H9 (cell line): ENCODE results near the gene FYN. TPM values are rescaled to one million over a fixed set of nuclear protein-coding genes. Genes with fewer than 3 reads are reported as not detected.

Experiments
- DNase-seq: peaks from one replicate; pipeline ENCODE4 v3.0.0-alpha.2; 2017
- H2AFZ ChIP-seq: one replicate; pipeline ENCODE4 v1.6.1; 2013; ENCODE audit warnings: mild to moderate bottlenecking, low read length, control low read depth, moderate library complexity
- H2AK5ac ChIP-seq: 2 replicates; pipeline ENCODE4 v1.6.1; 2013; ENCODE audit warnings: low read length, control low read depth, mixed read lengths; ENCODE audit not compliant: insufficient read length
- H2BK120ac ChIP-seq: one replicate; pipeline ENCODE4 v1.6.1; 2013; ENCODE audit warnings: low read depth, mild to moderate bottlenecking, low read length, control low read depth, inconsistent platforms; ENCODE audit not compliant: poor library complexity, severe bottlenecking
- H2BK12ac ChIP-seq: 2 replicates; pipeline ENCODE4 v1.6.1; 2013; ENCODE audit warnings: low read length, control low read depth, mixed read lengths, low read depth; ENCODE audit not compliant: insufficient read length
- H2BK15ac ChIP-seq: 2 replicates; pipeline ENCODE4 v1.6.1; 2013; ENCODE audit warnings: low read depth, low read length, control low read depth
- H2BK20ac ChIP-seq: one replicate; pipeline ENCODE4 v1.6.1; 2013; ENCODE audit warnings: low read depth, mild to moderate bottlenecking, low read length, control low read depth, inconsistent platforms; ENCODE audit not compliant: poor library complexity, severe bottlenecking
- H2BK5ac ChIP-seq: 2 replicates; pipeline ENCODE4 v1.6.1; 2013; ENCODE audit warnings: low read length, control low read depth, mixed read lengths; ENCODE audit not compliant: insufficient read length
- H3K14ac ChIP-seq: 2 replicates; pipeline ENCODE4 v1.6.1; 2013; ENCODE audit warnings: low read length, control low read depth; ENCODE audit not compliant: insufficient read depth
- H3K18ac ChIP-seq: 2 replicates; pipeline ENCODE4 v1.6.1; 2013; ENCODE audit warnings: low read depth, mild to moderate bottlenecking, mixed read lengths, low read length, control low read depth; ENCODE audit not compliant: insufficient read length
- H3K23ac ChIP-seq: 2 replicates; pipeline ENCODE4 v1.6.1; 2013; ENCODE audit warnings: low read length, control low read depth, mixed read lengths, low read depth; ENCODE audit not compliant: insufficient read length
- H3K23me2 ChIP-seq: 2 replicates; pipeline ENCODE4 v1.6.1; 2013; ENCODE audit warnings: low read depth, mild to moderate bottlenecking, mixed read lengths, low read length, control low read depth; ENCODE audit not compliant: insufficient read length, poor library complexity, severe bottlenecking
- H3K27ac ChIP-seq: 2 replicates; pipeline ENCODE4 v1.5.1; 2013; ENCODE audit warnings: low read length, control low read depth, mixed read lengths, low read depth; ENCODE audit not compliant: insufficient read length
- H3K27me3 ChIP-seq: 2 replicates; pipeline ENCODE4 v1.6.1; 2013; ENCODE audit warnings: low read length, control low read depth, inconsistent platforms; ENCODE audit not compliant: insufficient read depth
- H3K4ac ChIP-seq: 2 replicates; pipeline ENCODE4 v1.6.1; 2013; ENCODE audit warnings: low read depth, mild to moderate bottlenecking, control low read depth, inconsistent platforms, low read length, moderate library complexity
- H3K4me1 ChIP-seq: 2 replicates; pipeline ENCODE4 v1.6.1; 2013; ENCODE audit warnings: low read length, control low read depth, inconsistent platforms; ENCODE audit not compliant: insufficient read depth
- H3K4me2 ChIP-seq: 2 replicates; pipeline ENCODE4 v1.6.1; 2013; ENCODE audit warnings: low read length, control low read depth, mixed read lengths; ENCODE audit not compliant: insufficient read length, insufficient read depth
- H3K56ac ChIP-seq: 2 replicates; pipeline ENCODE4 v1.6.1; 2013; ENCODE audit warnings: low read depth, mild to moderate bottlenecking, mixed read lengths, low read length, control low read depth; ENCODE audit not compliant: insufficient read length
- H3K79me1 ChIP-seq: 2 replicates; pipeline ENCODE4 v1.6.1; 2013; ENCODE audit warnings: low read depth, mild to moderate bottlenecking, moderate library complexity, low read length, control low read depth, inconsistent platforms; ENCODE audit not compliant: insufficient read depth, poor library complexity, severe bottlenecking
- H3K79me2 ChIP-seq: 2 replicates; pipeline ENCODE4 v1.6.1; 2013; ENCODE audit warnings: low read length, control low read depth, inconsistent platforms; ENCODE audit not compliant: insufficient read depth
- H3K9ac ChIP-seq: 2 replicates; pipeline ENCODE4 v1.6.1; 2013; ENCODE audit warnings: low read length, control low read depth, mixed read lengths; ENCODE audit not compliant: insufficient read length; ENCODE audit errors: extremely low read depth
- H3K9me3 ChIP-seq: one replicate; pipeline ENCODE4 v1.6.1; 2013; ENCODE audit warnings: low read depth, low read length, inconsistent platforms; ENCODE audit not compliant: control insufficient read depth
- H3T11ph ChIP-seq: one replicate; pipeline ENCODE4 v1.6.1; 2013; ENCODE audit warnings: mild to moderate bottlenecking, low read length, control low read depth, inconsistent platforms
- H4K20me1 ChIP-seq: one replicate; pipeline ENCODE4 v1.6.1; 2013; ENCODE audit not compliant: control insufficient read depth, insufficient read length, insufficient read depth
- H4K5ac ChIP-seq: 2 replicates; pipeline ENCODE4 v1.6.1; 2013; ENCODE audit warnings: low read depth, mild to moderate bottlenecking, mixed read lengths, low read length, control low read depth; ENCODE audit not compliant: insufficient read length
- H4K8ac ChIP-seq: replicated peaks from 2 replicates; pipeline ENCODE4 v1.6.1; 2013; ENCODE audit warnings: low read length, control low read depth, mixed read lengths, low read depth; ENCODE audit not compliant: insufficient read length
- H4K91ac ChIP-seq: 2 replicates; pipeline ENCODE4 v1.6.1; 2013; ENCODE audit warnings: low read depth, mild to moderate bottlenecking, moderate library complexity, mixed read lengths, low read length, control low read depth; ENCODE audit not compliant: insufficient read length
- H3K27ac Mint-ChIP-seq, 3 experiments: 2 replicates in 2 of 3; 3 replicates in 1 of 3; pipeline ENCODE4 v1.8.0; 2020 to 2021; ENCODE audit warnings: mixed read lengths in 3 of 3, mild to moderate bottlenecking in 1 of 3, moderate library complexity in 1 of 3
- H3K27me3 Mint-ChIP-seq: 2 replicates; pipeline ENCODE4 v1.8.0; 2021; ENCODE audit warnings: low read depth, mild to moderate bottlenecking, moderate library complexity, mixed read lengths
- H3K36me3 Mint-ChIP-seq, 3 experiments: 2 replicates in 2 of 3; 3 replicates in 1 of 3; pipeline ENCODE4 v1.8.0; 2020 to 2021; ENCODE audit warnings: low read depth in 3 of 3, mixed read lengths in 3 of 3; ENCODE audit not compliant: insufficient read depth in 1 of 3
- H3K4me1 Mint-ChIP-seq, 2 experiments: 2 replicates each; pipeline ENCODE4 v1.8.0; 2020; ENCODE audit warnings: mixed read lengths in 2 of 2
- H3K4me3 Mint-ChIP-seq, 2 experiments: 2 replicates in 1 of 2; 3 replicates in 1 of 2; pipeline ENCODE4 v1.8.0; 2020 to 2021; ENCODE audit warnings: mild to moderate bottlenecking in 2 of 2, mixed read lengths in 2 of 2, moderate library complexity in 1 of 2
- H3K9me3 Mint-ChIP-seq, 2 experiments: 2 replicates in 1 of 2; 3 replicates in 1 of 2; pipeline ENCODE4 v1.8.0; 2020; ENCODE audit warnings: mild to moderate bottlenecking in 2 of 2, mixed read lengths in 2 of 2, moderate library complexity in 1 of 2
- CTCF ChIP-seq: fragments of 200-600 bp; sonication (generic); conservative IDR thresholded peaks from 3 replicates; pipeline ENCODE4 v1.8.0; 2021; ENCODE audit warnings: antibody characterized with exemption, mild to moderate bottlenecking
- WGBS: extraction: QIAGEN DNeasy Blood & Tissue Kit; methylation state at CpG from one replicate; pipeline ENCODE4 v1.1.7; 2013; ENCODE audit warnings: missing lambda C conversion rate, low lambda C conversion rate, mixed read lengths; ENCODE audit not compliant: insufficient read length; ENCODE audit errors: extremely low coverage; 5-methylcytosine and 5-hydroxymethylcytosine counted together
- total RNA-seq: library from RNA; stranded (reverse); gene quantifications from 2 replicates; pipeline ENCODE4 v1.2.1, GENCODE V29; 2021

FYN gene
- total RNA-seq, 1 experiment from 2014 or later, result 64.8 TPM

GRCh38 chr6:111713236-111713635 is 160.0 kb downstream of the FYN start:
- no peak overlapping the region for H2BK20ac ChIP-seq
- H3K27ac ChIP-seq, result no peak overlapping the region
- WGBS, result no CpG with 5 or more reads among the region's 2 CpGs
- no peaks in the 10 kb centered on the region for H3K27me3 ChIP-seq
- no peak overlapping the region for H3K14ac ChIP-seq
- no peak overlapping the region for H4K5ac ChIP-seq
- H3K4me1 ChIP-seq, result peaks cover 4% of the 10 kb centered on the region; the same call in 1 of the 2 replicates
- no peak for DNase-seq
- Mint-ChIP-seq H3K4me3 (no peak overlapping the region), H3K4me1 (peaks cover 20 to 27% of the 10 kb centered on the region in 2 experiments), H3K27me3 (no peaks in the 10 kb centered on the region), H3K9me3 (no peaks in the 10 kb centered on the region), H3K36me3 (peaks cover 3 to 24% (median 6%) of the 10 kb centered on the region in 3 experiments; a peak in 6 of 7 replicates), H3K27ac (no peak overlapping the region)
- H2AFZ ChIP-seq, result no peak overlapping the region
- no peak overlapping the region for H3T11ph ChIP-seq
- H2BK5ac ChIP-seq, result no peak overlapping the region
- no peak overlapping the region for H3K18ac ChIP-seq
- no peak for TF ChIP-seq CTCF
- H4K20me1 ChIP-seq, result no peaks in the 10 kb centered on the region
- no peak overlapping the region for H2BK120ac ChIP-seq
- H2BK12ac ChIP-seq, result no peak overlapping the region
- no peaks in the 10 kb centered on the region for H3K79me2 ChIP-seq
- H2AK5ac ChIP-seq, result no peak overlapping the region
- H3K56ac ChIP-seq, result no peak overlapping the region
- H3K9me3 ChIP-seq, result no peaks in the 10 kb centered on the region
- no peaks in the 10 kb centered on the region for H3K79me1 ChIP-seq
- H2BK15ac ChIP-seq, result no peak overlapping the region
- no peak overlapping the region for H3K4me2 ChIP-seq
- no peak overlapping the region for H4K8ac ChIP-seq
- no peak overlapping the region for H3K4ac ChIP-seq
- H4K91ac ChIP-seq, result no peak overlapping the region
- H3K9ac ChIP-seq, result no peak overlapping the region
- no peak overlapping the region for H3K23ac ChIP-seq
- no peaks in the 10 kb centered on the region for H3K23me2 ChIP-seq
